Glomerular visceral epithelial cell (primary cell): ENCODE data around the gene HNRNPA3.
"Not testable (repeated sequence)": the region's sequence is repeated elsewhere in the genome, so short reads cannot be mapped to it uniquely, and the experiment has no call there.

Source experiments
- DNase-seq: peaks from one replicate; pipeline ENCODE4 v3.0.0-alpha.2; 2016; ENCODE audit errors: extremely low spot score

Gene HNRNPA3

DNA sequence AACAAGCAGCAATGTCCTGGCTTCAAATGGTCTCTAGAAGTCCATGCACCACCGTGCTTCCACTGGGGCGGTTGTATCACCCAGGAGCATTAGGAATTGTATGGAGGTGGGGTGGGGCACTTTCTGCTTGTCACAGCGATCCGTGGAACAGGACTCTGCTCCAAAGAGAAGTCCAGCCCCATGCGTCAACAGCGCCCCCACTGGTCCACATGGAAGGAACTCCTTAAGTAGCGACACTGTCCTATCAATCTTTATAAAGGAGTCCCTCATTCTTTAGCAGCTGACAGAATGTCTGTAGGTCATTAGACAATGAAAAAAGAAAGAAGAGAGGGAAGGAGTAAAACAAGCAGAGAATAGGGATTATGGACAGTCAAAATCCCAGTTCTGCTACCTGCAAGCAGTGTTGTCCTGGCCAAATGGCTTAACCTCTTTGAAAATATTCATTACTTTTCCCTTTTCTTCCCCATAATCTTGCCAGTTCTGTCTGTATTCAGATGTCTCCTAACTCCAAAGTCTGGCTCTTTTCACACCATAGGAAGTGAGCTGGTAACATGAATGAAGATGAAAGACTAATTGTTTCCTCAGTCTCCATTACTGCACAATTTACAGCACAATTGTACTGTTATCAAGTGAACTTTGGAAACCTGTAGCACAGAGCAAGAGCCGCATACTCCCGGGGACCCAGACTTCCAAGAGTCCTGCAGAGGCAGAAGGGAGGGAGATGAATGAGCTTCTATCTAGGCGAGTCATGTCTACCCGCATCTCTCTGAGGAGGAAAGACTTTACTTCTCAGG is 42.0 kb downstream of the HNRNPA3 start:
- DNase-seq: peak; percentile 61

DNA sequence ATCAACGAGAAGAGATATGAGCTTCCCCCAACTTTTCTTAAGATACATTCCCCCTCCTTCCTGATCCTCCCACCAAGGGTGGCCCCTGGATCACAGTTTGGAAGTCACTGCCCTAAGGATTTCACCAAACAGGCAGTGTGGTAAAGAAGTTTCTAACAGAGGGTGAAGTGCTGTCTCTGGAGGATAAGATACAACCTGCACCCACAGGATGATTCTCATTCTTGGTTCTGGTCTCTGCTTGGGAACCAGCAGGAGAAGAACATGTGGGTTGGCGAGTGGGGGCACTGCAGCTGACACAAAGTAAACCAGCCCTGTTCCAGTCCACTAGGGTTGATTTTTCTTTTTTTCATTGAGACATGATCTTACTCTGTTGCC is 42.6 kb downstream of the HNRNPA3 start:
- no peak for DNase-seq

DNA sequence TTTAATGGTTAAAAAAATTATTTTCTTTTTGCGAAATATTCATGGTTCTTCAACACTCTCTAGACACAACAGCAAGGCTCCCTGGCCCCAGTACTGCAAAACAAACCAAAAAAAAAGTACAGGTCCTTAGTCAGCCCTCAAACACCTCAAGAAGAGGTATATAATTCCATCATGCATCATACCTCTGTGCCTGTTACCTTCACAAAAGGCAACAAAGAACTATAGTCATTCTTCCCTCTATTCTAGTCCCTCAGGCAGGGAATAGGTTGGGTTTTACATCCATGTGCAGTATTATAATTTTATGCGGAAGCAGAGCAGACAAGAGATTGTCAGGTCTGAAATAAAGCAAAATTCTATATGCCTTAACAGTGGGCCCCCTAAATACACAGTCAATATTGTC is 43.4 kb downstream of the HNRNPA3 start:
- DNase-seq: no peak

DNA sequence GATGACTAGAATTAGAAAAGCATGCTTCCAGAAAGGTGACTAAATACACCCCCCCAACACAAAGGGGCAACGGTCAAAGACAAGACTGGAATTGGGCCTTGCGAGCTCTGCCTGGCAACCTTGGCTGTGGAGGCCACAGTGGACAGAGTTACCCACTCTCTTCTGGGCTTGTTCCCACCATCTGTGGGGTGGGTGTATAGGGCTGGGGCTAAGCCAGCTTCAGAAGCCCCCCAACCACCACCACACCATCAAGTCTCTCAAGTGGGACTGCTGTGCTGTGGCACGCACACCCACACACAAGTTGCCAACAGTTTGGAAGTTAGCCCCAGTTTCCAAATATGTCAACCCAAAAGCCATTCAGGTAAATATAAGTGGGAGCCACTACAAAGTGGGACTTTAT is 44.1 kb downstream of the HNRNPA3 start:
- DNase-seq: no peak

DNA sequence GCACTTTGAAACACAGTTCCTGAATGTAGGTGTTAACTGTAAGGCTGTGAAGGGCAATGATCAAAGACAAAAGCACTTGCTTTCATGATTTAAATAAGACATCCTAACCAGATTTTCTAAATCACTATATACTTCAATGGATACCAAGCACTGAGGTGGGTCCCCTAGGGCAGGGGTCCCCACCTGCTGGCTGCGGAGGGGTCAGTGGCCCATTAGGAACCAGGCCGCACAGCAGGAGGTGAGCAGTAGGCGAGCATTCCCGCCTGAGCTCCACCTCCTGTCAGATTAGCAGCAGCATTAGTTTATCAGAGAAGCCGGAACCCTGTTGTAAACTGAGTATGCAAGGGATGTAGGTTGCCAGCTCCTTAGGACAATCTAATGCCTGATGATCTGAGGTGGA is 44.9 kb downstream of the HNRNPA3 start:
- no peak for DNase-seq

DNA sequence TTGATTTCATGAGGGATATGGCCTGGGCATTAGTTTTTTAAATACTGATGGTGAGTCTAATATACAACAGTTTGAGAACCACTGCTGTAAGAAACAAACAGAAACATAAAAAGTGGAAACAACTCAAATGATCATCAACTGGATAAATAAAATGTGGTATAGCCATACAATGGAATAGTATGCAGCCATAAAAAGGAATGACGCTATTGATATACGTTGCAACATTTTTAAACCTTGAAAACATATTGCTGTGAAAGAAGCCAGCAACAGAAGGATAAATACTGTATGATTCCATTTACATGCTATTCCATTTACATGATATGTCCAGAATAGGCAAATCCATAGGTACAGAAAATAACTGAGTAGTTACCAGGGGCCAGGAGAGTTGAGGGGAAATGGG is 45.5 kb downstream of the HNRNPA3 start:
- no peak for DNase-seq

DNA sequence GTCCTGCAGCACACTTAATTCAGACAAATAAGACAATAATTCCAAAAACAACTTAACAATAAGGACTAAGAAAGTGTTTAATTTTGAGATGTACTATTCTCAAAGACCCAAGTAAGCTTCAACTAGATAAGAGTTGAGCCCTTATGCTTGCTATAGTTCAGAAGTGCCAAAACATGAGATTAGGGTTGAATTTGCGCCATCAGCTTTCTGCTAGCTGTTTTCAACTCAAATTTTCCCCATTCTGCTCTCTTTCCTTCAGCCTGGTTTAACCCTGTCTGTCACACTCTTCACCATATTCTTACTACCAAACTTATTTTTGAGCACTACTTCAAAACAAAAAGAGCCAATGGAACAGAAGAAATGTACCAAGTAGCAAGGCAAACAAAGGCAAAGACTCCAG is 47.8 kb downstream of the HNRNPA3 start:
- DNase-seq: no peak

DNA sequence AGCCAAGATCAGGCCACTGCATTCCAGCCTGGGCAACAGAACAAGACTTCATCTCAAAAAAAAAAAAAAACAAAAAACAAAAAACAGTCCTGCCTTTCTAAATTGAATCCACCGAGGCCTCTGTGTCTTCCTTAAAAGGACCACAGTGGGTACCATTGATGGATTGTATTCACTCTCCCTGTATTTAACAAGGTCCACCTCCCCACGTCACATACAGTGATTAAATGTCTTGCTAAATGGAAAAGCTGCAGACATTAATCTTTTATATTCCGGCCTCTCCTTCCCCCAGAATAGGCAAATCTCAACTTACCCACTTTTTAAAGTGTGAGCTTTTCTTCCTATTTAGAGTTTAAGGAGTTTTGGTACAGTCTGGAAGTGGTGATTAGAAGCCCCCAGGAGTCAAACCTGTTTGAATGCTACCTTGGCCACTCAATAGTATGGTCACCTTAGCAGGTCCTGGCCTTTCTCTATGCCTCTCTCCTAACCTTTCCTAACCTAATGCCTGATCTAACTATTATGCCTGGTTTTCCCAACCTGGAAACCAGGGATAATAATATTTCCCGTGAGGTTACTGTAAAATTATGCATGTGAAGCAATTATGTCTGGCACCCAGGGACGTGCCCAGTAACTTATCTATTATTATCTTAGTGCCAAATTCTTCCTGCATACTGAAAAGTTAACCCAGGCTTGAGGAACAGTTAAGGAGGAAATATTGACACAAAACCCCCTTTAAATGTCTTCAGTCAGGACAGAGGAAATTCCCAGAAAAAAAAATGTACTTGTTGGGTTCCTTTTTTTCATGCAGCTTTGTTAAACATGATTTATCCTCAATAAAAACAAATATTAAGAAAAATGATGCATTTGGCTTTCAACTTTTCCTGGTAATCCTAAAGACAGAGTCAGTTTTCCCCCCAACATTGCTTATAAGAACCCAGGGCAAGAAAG is 48.8 kb downstream of the HNRNPA3 start:
- no peak for DNase-seq

DNA sequence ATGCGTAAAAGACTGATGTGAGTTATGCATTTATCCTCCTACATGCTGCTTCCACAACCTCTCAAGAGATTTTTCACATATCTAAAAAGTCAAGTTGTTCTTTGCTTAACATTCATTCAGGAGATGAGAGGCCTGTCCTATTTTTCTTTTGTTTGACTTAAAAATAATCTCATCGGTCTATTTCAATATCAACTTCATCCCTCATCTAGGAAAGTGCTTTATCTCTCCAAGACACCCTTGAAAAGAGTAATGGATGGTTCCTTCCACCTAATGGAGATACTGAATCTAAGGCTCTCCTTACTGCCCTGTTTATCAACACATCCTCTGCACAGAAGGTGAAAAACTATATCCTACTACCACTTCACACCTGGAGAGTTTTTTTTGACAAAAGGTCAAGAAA is 49.5 kb downstream of the HNRNPA3 start:
- no peak for DNase-seq

DNA sequence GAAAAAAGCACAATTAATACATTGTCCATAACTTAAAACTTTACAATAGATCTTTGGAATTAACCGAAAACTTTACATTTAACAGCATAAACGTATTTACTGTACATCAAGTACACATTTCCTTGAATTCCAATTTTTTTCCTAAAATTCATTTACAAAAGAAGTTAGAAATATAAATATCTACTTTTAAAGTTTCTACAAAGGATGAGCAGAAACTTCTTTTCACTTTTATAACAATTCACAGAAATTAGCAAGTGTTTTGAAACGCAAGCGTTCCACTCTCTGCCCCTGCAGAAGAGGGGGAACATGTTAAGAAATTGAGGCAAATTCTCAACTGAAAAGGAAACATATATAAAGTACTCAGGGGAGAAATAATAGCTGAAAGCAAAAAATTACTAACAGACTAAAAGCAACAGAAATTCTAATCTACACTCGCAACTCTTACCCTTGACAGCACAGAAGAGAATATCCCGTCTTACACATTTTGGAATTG is 50.4 kb downstream of the HNRNPA3 start:
- no peak for DNase-seq

DNA sequence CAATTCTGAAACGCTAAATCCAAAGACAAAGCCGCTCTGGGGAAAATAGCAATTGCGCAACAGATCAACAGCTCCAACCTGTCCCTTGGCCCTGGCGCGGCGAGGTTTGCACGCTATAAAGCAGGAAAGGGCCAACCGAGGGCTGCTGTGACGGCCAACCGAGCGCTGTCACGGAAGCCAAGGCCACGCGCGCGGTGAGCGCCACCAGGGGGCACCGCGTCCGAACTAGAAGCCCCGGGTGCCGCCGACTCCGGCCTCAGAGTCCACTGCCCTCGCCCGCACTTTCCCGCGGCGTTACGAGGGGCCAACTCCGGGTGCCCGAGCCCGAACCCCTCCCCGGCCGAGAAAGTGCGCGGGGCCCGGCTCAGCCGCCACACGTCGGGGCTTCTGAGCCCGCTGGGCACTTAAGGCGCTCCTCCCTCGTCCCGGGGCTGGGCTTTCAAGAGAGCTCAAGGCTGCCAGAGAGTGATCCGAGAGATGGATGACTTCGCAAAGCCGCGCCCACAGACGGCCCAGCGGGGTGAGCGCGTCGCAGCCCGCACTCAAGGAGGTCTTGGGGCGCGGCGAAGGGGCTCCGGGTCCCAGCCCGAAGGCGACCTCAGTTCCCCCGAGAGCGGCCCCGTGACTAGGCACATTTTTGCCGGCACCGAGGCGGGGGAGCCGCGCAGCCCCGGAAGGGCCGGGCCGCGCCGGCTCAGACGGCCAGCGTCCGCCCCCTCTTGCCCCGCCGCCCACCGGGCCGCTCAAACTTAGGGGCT is 51.0 kb downstream of the HNRNPA3 start:
- peak; percentile 98 for DNase-seq

DNA sequence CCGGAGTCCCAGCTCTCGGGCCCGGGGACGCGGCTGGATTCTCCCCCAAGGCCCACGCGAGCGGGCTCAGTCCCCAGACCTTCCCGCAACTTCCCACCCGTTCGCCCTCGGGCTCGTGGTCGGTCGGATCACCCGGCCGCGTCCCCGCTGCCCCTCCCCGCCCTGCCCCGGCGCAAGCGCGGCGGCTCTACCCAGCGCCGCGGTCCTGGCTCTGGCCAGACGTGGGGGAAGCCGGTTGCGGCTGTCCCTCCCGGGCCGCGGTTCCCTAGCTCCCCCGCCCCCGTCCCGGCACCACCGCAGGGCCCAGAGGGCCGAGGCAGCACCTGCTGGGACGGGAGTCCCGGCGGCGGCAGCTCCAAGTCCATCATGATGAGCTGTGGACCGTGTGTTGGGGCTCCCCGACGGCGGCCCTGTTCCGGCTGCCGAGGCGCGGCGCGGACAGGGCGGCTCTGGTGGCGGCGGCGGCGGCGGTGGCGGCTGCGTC is 51.7 kb downstream of the HNRNPA3 start:
- no peak for DNase-seq

DNA sequence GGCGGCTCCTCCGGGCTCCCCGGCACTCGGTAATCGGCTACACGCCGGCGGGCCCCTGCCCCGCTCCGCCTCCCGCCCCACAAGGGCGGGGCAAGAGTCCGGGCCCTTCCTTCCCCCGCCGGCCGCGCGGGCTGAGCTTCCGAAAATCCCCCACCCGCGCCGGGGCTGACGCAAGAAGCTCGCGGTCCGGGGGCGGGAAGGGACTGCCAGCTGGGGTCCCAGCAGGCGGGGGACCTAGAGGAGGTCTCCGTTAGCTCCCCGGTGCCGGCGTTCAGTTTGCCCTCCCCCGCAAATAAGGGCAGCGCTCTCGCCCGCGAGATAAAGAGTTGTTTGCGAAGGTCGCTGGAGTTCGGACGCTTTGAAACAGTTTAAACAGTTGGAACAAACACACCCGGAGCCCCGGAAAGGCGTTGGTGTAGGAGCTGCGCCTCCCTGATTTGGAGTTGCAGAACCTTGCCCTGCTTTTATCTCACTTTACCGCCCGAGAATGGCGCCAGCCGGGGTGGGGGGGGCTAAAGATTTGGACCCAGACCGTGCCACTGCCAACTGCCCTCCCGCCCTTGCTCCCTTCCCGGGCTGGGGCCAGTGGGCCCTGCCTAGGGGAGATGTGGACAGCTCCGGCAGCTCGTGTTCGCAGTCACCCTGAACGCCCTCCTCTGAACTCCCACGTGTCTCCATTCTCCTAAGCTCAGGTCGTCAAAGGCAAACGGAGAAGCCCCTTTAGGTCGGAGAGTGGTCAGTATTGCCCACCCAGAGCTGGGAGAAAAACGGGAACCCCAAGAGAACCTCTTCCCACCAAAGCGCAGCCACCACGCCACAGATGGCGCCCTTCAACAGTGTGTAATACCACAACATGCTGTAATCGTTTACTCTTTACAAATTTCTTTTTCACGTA is 52.3 kb downstream of the HNRNPA3 start, which contains the start of gene NFE2L2:
TSS of gene NFE2L2 (minus strand) at position 35 of the 895 bp plus-strand sequence. CDS start 151 bp downstream, outside the sequence.
- peak; percentile 93 for DNase-seq

DNA sequence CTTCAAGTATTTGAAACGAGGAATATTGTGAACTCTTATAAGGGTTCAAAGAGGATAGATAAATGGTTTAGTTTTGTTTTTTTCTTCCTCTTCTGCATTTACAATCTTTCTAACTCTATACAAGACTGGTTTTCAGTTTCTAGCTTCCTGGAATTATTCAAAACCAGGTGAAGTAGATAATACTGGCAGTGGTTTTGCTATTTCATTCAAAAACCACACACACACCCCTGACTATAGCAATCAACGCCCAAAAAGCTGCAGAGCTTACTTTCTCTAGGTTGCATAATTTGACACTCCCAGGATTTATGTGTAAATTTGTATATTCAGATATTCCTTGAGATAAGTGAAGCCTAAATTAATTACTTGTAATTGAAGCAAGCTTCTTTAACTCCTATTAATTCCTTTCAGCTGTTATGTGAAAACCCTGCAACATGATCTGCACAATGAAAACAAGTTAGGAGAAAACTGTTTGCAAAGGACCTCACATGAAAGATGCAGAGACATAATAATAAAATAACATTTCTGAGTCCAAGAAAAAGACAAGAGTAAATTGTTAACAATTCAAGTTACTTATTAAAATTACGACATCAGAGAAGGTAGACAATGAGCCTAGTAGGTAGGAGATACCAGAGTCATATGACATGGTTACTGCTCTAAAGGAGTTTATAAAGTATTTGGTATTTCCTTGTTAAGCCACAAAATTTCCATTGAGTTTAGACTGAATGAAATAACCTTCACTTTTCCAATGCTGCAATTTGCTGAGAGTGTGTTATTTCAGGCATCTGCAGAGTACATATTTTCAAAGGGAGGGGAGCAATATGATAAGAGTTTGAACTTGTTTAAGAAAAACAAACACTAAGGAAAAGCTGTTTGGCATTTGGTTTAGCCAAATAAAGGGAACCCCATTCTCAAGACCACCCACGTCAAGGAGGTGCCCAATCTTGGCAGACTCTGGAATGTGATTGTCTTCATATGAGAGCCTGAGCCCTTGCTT is 53.5 kb downstream of the HNRNPA3 start:
- DNase-seq: peak; percentile 73

DNA sequence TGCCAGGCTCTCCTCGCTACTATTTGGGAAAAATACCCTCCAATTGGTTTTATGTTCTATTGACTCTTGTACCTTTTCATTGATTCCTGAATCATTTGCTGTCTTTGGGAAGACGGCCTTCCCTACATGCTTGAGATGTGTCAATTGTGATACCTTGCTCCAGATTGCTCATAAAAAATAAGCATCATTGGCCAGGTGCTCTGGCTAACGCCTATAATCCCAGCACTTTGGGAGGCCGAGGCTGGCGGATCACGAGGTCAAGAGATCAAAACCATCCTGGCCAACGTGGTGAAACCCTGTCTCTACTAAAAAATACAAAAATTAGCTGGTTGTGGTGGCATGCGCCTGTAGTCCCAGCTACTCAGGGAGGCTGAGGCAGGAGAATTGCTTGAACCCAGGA is 54.4 kb downstream of the HNRNPA3 start:
- not testable (repeated sequence) for DNase-seq

DNA sequence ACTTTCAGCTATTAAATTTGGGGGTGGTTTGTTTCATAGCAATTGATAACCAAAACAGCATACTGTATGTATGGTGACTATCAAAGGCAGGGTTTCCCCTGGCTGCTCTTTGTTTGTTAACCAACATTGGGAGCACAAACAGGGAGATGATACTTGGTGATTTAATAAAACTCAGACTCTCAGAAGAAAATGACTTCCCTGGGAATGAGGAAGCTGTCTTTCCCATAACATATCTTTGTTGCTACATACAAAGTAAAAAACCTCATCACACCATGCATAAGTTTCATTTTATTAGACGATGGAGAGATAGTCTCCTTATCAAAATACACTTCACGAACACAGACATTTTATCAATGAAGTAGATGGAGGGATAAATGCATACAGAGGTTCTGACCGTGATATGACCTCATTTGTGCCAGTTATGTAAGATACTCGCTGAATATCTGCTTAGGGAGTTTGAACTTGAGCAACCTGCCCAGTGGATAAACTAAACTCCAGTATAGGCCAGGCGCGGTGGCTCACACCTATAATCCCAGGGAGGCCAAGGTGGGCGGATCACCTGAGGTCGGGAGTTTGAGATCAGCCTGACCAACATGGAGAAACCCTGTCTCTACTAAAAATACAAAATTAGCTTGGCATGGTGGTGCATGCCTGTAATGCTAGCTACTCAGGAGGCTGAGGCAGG is 55.7 kb downstream of the HNRNPA3 start:
- no peak for DNase-seq

DNA sequence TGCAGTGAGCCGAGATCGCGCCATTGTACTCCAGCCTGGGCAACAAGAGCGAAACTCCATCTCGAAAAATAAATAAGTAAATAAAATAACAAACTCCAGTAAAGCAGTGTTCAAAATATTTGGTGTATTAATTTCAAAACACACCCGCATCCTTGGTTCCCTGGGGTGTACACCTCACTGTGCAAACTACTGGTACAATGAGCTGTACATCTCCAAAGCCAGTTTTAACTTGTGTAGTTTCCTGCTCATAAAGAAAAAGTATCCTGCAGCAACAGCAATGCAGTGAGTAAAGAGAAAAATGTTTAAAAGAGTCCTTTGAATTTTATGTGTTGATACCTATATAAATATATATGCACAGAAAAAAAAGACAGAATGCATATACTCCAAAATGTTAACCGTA is 56.3 kb downstream of the HNRNPA3 start:
- DNase-seq: no peak

DNA sequence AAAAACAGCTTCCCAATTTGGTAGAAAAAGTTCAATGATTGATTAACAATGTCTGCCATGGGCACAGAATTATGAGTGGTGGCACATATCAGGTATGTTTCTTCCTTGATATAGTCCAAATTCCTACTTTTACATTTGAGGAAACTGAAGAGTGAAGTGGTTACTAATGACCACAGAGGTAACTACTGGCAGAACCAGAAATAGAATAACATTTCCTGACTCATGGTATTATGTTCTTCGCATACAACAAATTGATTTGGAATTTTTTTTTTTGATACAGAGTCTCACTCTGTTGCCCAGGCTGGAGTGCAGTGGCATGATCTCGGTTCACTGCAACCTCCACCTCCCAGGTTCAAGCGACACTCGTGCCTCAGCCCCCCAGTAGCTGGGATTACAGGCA is 57.9 kb downstream of the HNRNPA3 start:
- DNase-seq: no peak
